HTERT RPE-1 (cell line): Measurements from ENCODE around the gene SYT17.

Experiments used
- in situ Hi-C: fragments of 300-500 bp; cut with MboI; formaldehyde crosslinking; loops from 4 replicates; pipeline ENCODE4 v1.14.3; 2020; ENCODE audit warnings: low sequenced_read_pairs

SYT17 gene

GRCh38 chr16:19137201-19138128 lies 30.6 kb upstream of the SYT17 start:
- in situ Hi-C loops = no loop called here

- in situ Hi-C loops = no loop called here
These were observed 29.4 kb upstream of the SYT17 start for GRCh38 chr16:19138601-19139000.

GRCh38 chr16:19139436-19140091 lies 28.5 kb upstream of the SYT17 start:
- in situ Hi-C loops = no loop called here

- in situ Hi-C loops = no loop called here
These were observed 27.6 kb upstream of the SYT17 start for GRCh38 chr16:19140396-19140795.

- in situ Hi-C loops = no loop called here
These were observed 25.0 kb upstream of the SYT17 start for GRCh38 chr16:19142939-19143598.

- in situ Hi-C loops = no loop called here
These were observed 24.5 kb upstream of the SYT17 start for GRCh38 chr16:19143599-19143956.

GRCh38 chr16:19145010-19145409 lies 23.0 kb upstream of the SYT17 start:
- in situ Hi-C loops = no loop called here

GRCh38 chr16:19147126-19147525 lies 20.9 kb upstream of the SYT17 start:
- in situ Hi-C loops = no loop called here

- in situ Hi-C loops = no loop called here
These were observed 20.4 kb upstream of the SYT17 start for GRCh38 chr16:19147627-19148026.

- in situ Hi-C loops = no loop called here
These were observed 19.9 kb upstream of the SYT17 start for GRCh38 chr16:19148189-19148588.

- in situ Hi-C loops = no loop called here
These were observed 16.7 kb upstream of the SYT17 start for GRCh38 chr16:19151310-19151709.

GRCh38 chr16:19152042-19152441 lies 16.0 kb upstream of the SYT17 start:
- in situ Hi-C loops = no loop called here

- in situ Hi-C loops = no loop called here
These were observed 14.2 kb upstream of the SYT17 start for GRCh38 chr16:19153876-19154275.

- in situ Hi-C loops = no loop called here
These were observed 6.0 kb upstream of the SYT17 start for GRCh38 chr16:19162085-19162484.

GRCh38 chr16:19163215-19163614 lies 4.8 kb upstream of the SYT17 start:
- in situ Hi-C loops = no loop called here

- in situ Hi-C loops = no loop called here
These were observed 3.8 kb upstream of the SYT17 start for GRCh38 chr16:19164285-19164684.

- in situ Hi-C loops = no loop called here
These were observed 2.9 kb upstream of the SYT17 start for GRCh38 chr16:19165101-19165500.

GRCh38 chr16:19166500-19166899 lies 1.5 kb upstream of the SYT17 start:
- in situ Hi-C loops = no loop called here

- in situ Hi-C loops = no loop called here
These were observed 486 bp downstream of the SYT17 start for GRCh38 chr16:19168371-19169081.

GRCh38 chr16:19169082-19169639 lies 1.1 kb downstream of the SYT17 start:
- in situ Hi-C loops = no loop called here
